Measurements from ENCODE around the gene MICAL1. TPM values are rescaled to one million over a fixed set of nuclear protein-coding genes. Genes with fewer than 3 reads are reported as not detected.

The MICAL1 gene
- total and polyA plus RNA-seq, 2 of the 8 experiments (the other 6 are each of a cell fraction or from before 2014, with no cell fraction given), result 42.5 to 55.4 TPM

DNA sequence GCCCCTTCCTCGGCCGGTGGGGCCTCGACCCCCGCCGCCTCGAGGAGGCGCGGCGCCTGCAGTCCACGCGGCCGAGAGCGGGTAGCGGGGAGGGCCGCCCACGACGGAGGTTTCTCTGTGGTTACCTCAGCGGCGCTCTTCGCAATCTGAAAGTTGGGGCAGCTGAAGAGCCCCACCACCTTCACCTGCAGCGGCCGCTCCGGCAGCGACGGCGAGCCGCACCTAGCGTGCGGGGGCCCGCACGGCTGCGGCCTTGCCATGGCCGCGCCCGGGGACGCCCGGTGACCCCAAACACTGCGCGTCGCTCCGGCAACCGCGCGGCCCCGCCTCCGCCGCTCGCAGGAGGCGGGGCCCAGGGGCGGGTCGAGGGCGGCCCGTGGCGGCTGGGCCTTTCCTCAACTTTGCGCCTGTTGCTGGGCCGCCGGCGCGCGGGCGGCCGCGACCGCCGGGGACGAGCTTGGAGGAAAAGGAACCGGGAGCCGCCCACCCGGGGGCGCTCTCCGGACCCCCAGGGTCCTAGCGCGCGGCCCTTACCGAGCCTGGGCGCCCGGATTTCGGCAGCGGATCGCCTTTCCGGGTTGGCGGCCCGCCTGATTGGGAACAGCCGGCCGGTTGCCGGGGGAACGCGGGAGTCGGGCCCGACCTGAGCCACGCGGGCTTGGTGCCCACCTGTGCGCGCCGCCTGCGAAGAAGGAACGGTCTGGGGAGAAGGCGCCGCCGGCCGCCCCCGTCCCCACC is 15.1 kb downstream of the MICAL1 start, which contains the start of the genes PPIL6 and SMPD2 (continued):
- TF ChIP-seq HDAC2 (IDR thresholded peaks at IDR 0.05; ENCODE audit: borderline replicate concordance in 1 of 2, low read depth in 2 of 2, low read length in 2 of 2) (peak in 1 of 2 experiments; percentile 19; a peak in 1 of 4 replicates), YY1 (IDR thresholded peaks at IDR 0.05; ENCODE audit: low read depth, low read length) (peak; percentile 87)

Measured in H1 (cell line).